GM21447 (cell line): ENCODE results near the gene MTARC1.

Experiments
- ATAC-seq: cut with Tn5 transposase; IDR thresholded peaks from one replicate; pipeline ENCODE4 v1.9.1; 2021; ENCODE audit not compliant: unreplicated experiment

The MTARC1 gene

GRCh38 chr1:220769205-220769604 lies 17.5 kb upstream of the MTARC1 start:
- no peak for ATAC-seq

- peak; percentile 68 for ATAC-seq
Observed at GRCh38 chr1:220770245-220770913, 16.3 kb upstream of the MTARC1 start.

- no peak for ATAC-seq
Observed at GRCh38 chr1:220772846-220773245, 13.9 kb upstream of the MTARC1 start.

- ATAC-seq, result no peak
Observed at GRCh38 chr1:220775240-220775853, 11.4 kb upstream of the MTARC1 start.

GRCh38 chr1:220776254-220776653 lies 10.5 kb upstream of the MTARC1 start:
- ATAC-seq, result no peak

GRCh38 chr1:220776720-220777326 lies 9.9 kb upstream of the MTARC1 start:
- no peak for ATAC-seq

GRCh38 chr1:220783453-220783852 lies 3.3 kb upstream of the MTARC1 start:
- no peak for ATAC-seq

- ATAC-seq, result no peak
Observed at GRCh38 chr1:220784751-220785150, 2.0 kb upstream of the MTARC1 start.

GRCh38 chr1:220785166-220786056 lies 1.3 kb upstream of the MTARC1 start:
- no peak for ATAC-seq

- no peak for ATAC-seq
Observed at GRCh38 chr1:220786057-220786336, 716 bp upstream of the MTARC1 start.

- ATAC-seq, result peak; percentile 28
Observed at GRCh38 chr1:220787069-220787619, 431 bp downstream of the MTARC1 start.

- ATAC-seq, result no peak
Observed at GRCh38 chr1:220788900-220789299, 2.2 kb downstream of the MTARC1 start.

- ATAC-seq, result no peak
Observed at GRCh38 chr1:220789532-220790147, 2.9 kb downstream of the MTARC1 start.

GRCh38 chr1:220791285-220791684 lies 4.6 kb downstream of the MTARC1 start:
- ATAC-seq, result no peak

GRCh38 chr1:220791956-220792355 lies 5.2 kb downstream of the MTARC1 start:
- no peak for ATAC-seq

GRCh38 chr1:220796530-220796929 lies 9.8 kb downstream of the MTARC1 start:
- ATAC-seq, result no peak

GRCh38 chr1:220797044-220797443 lies 10.3 kb downstream of the MTARC1 start:
- no peak for ATAC-seq

GRCh38 chr1:220797553-220797952 lies 10.8 kb downstream of the MTARC1 start:
- ATAC-seq, result no peak

GRCh38 chr1:220798338-220798737 lies 11.6 kb downstream of the MTARC1 start:
- ATAC-seq, result no peak

- ATAC-seq, result no peak
Observed at GRCh38 chr1:220800262-220800661, 13.5 kb downstream of the MTARC1 start.
